K562 (cell line): ENCODE results near the gene SLC5A6. TPM values are rescaled to one million over a fixed set of nuclear protein-coding genes. Genes with fewer than 3 reads are reported as not detected.
A peak's percentile ranks its signal among the peaks of the same experiment; 100 is the strongest.

Source experiments
- ATF6 ChIP-seq: sonication (generic); formaldehyde crosslinking; IDR thresholded peaks from 2 replicates; pipeline ENCODE4 v1.4.0; 2020; ENCODE audit warnings: mild to moderate bottlenecking, missing genetic modification reagents
- CBX2 ChIP-seq: fragments of 200-600 bp; sonication (generic); IDR thresholded peaks from one replicate; pipeline ENCODE4 v1.6.1; 2012; ENCODE audit warnings: mild to moderate bottlenecking, low read length, inconsistent platforms; ENCODE audit not compliant: insufficient read depth, poor library complexity, severe bottlenecking
- CHD4 ChIP-seq: fragments of 200-600 bp; sonication (generic); IDR thresholded peaks from 3 replicates; pipeline ENCODE4 v1.6.1; 2012; ENCODE audit warnings: low read depth, mild to moderate bottlenecking, mixed read lengths, low read length, inconsistent platforms; ENCODE audit not compliant: insufficient read depth, insufficient replicate concordance, poor library complexity, severe bottlenecking
- ELF1 ChIP-seq: fragments of 200-800 bp; sonication (Bioruptor generic); IDR thresholded peaks from 2 replicates; pipeline ENCODE4 v1.6.1; 2016; ENCODE audit warnings: missing genetic modification characterization, missing compliant biosample characterization
- GTF2A2 ChIP-seq: IDR thresholded peaks from 2 replicates; pipeline ENCODE4 v1.6.1; 2016; ENCODE audit warnings: mild to moderate bottlenecking, missing genetic modification characterization, missing compliant biosample characterization
- MTF1 ChIP-seq: fragments of 250-450 bp; sonication (Bioruptor Pico); IDR thresholded peaks from 2 replicates; pipeline ENCODE4 v1.9.0; 2021; ENCODE audit warnings: moderate library complexity, mild to moderate bottlenecking, inconsistent platforms, borderline replicate concordance
- NCOR1 ChIP-seq: fragments of 450-650 bp; IDR thresholded peaks from 2 replicates; pipeline ENCODE4 v1.6.1; 2016; ENCODE audit warnings: mild to moderate bottlenecking, moderate library complexity
- PCBP2 ChIP-seq: fragments of 200-400 bp; formaldehyde crosslinking; IDR thresholded peaks from 2 replicates; pipeline ENCODE4 v1.6.1; 2018; ENCODE audit warnings: low read length, low read depth, mild to moderate bottlenecking, moderate library complexity; ENCODE audit not compliant: poor library complexity, severe bottlenecking
- XRCC5 ChIP-seq: fragments of 200-400 bp; formaldehyde crosslinking; IDR thresholded peaks from 2 replicates; pipeline ENCODE4 v1.6.1; 2017; ENCODE audit warnings: low read depth, mild to moderate bottlenecking, low read length
- ZBTB17 ChIP-seq: fragments of 450-650 bp; formaldehyde crosslinking; IDR thresholded peaks from 2 replicates; pipeline ENCODE4 v1.4.0; 2020; ENCODE audit warnings: mild to moderate bottlenecking
- ZFP30 ChIP-seq: fragments of 250-450 bp; sonication (Bioruptor Pico); IDR thresholded peaks from 2 replicates; pipeline ENCODE4 v1.8.0; 2022; ENCODE audit warnings: moderate library complexity, mild to moderate bottlenecking, inconsistent platforms, borderline replicate concordance
- ZNF354B ChIP-seq: fragments of 250-450 bp; sonication (Bioruptor Pico); IDR thresholded peaks from 2 replicates; pipeline ENCODE4 v1.4.0; 2020
- ZNF445 ChIP-seq: fragments of 250-450 bp; sonication (Bioruptor Pico); IDR thresholded peaks from 2 replicates; pipeline ENCODE4 v1.4.0; 2020; ENCODE audit warnings: low read depth, mild to moderate bottlenecking, moderate library complexity
- ZNF780A ChIP-seq: fragments of 250-450 bp; sonication (Bioruptor Pico); IDR thresholded peaks from 2 replicates; pipeline ENCODE4 v1.5.0; 2021; ENCODE audit warnings: mild to moderate bottlenecking
- polyA plus RNA-seq, 8 experiments: library from polyadenylated mRNA; depleted of rRNA in 4 of 8; stranded (reverse) in 5 of 8; unstranded in 3 of 8; fragments of >200 nt; fragmentation: Nextera tagmentation in 2 of 8; fragmentation: Illumina TruSeq in 1 of 8; extraction: Ambion mirVana in 2 of 8; extraction: Trizol in 1 of 8; gene quantifications; 2 replicates each; pipeline versions ENCODE4 v1.2.1 to v1.2.3, GENCODE V29; 2011 to 2014; ENCODE audit warnings: inconsistent platforms in 1 of 8, missing spikeins in 1 of 8
- total RNA-seq, 7 experiments: library from RNA; depleted of rRNA in 6 of 7; stranded (reverse); fragments of >200 nt in 6 of 7; fragmentation: Illumina TruSeq in 2 of 7; extraction: Trizol in 2 of 7; gene quantifications; 2 replicates each; pipeline versions ENCODE4 v1.2.1 to v1.2.3, GENCODE V29; 2011 to 2021; ENCODE audit warnings: low replicate concordance in 1 of 7
- TF ChIP-seq, protein P1 (sequence below), 2 experiments: IDR thresholded peaks; 2 replicates each; pipeline ENCODE4 v1.6.1; 2012; ENCODE audit warnings: improper control_type of control experiment in 2 of 2, low read depth in 2 of 2, low read length in 2 of 2, borderline replicate concordance in 1 of 2
- TF ChIP-seq, protein P2 (sequence below): fragments of 200-800 bp; sonication (Bioruptor generic); IDR thresholded peaks from 2 replicates; pipeline ENCODE4 v1.6.1; 2017; ENCODE audit warnings: missing genetic modification characterization, missing compliant biosample characterization
- TF ChIP-seq, protein P3 (sequence below): fragments of 250-450 bp; sonication (Bioruptor Pico); IDR thresholded peaks from 2 replicates; pipeline ENCODE4 v1.9.0; 2021; ENCODE audit warnings: mild to moderate bottlenecking
- TF ChIP-seq, protein P4 (sequence below): fragments of 200-800 bp; sonication (Bioruptor generic); IDR thresholded peaks from 2 replicates; pipeline ENCODE4 v1.6.1; 2017; ENCODE audit warnings: missing genetic modification characterization, missing compliant biosample characterization

SLC5A6 gene
- total and polyA plus RNA-seq, 9 of the 15 experiments (the other 6 are each of a cell fraction or from before 2014, with no cell fraction given), result 32.6 to 137 (median 107) TPM

DNA sequence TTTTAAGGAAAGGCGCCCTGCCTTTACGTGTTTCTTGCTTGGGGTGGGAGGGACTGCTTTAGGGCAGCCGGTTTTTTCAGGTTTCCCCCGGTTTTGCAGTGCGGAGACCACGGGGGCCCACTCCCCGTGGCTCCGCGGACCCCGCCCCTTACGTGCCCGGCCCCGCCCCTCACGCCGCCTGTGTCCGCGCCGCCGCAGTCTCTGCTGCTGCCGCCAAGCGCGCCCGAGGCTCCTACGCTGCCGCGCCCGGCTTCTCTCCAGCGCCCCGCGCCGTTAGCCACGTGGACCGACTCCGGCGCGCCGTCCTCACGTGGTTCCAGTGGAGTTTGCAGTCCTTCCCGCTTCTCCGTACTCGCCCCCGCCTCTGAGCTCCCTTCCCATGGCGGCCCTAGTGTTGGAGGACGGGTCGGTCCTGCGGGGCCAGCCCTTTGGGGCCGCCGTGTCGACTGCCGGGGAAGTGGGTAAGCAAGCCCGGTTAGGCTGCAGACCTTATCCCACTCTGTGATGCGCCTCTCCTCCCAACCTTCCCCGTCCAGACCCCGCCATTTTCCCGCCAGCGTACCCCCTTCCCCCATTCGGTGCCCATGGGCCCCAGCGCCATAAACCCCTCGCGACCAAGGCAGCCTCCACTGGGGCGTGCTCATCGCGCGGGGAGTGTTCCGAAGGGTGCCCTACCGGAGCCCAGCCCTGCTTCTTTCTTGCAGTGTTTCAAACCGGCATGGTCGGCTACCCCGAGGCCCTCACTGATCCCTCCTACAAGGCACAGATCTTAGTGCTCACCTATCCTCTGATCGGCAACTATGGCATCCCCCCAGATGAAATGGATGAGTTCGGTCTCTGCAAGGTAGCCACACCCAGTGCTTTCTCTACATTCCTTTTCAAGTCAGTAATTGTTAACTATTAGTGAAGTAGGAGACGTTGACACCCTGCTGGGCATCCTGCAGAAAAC lies 5.4 kb upstream of the SLC5A6 start, which contains the start of gene CAD (continued):
- TF ChIP-seq, protein P1, sequence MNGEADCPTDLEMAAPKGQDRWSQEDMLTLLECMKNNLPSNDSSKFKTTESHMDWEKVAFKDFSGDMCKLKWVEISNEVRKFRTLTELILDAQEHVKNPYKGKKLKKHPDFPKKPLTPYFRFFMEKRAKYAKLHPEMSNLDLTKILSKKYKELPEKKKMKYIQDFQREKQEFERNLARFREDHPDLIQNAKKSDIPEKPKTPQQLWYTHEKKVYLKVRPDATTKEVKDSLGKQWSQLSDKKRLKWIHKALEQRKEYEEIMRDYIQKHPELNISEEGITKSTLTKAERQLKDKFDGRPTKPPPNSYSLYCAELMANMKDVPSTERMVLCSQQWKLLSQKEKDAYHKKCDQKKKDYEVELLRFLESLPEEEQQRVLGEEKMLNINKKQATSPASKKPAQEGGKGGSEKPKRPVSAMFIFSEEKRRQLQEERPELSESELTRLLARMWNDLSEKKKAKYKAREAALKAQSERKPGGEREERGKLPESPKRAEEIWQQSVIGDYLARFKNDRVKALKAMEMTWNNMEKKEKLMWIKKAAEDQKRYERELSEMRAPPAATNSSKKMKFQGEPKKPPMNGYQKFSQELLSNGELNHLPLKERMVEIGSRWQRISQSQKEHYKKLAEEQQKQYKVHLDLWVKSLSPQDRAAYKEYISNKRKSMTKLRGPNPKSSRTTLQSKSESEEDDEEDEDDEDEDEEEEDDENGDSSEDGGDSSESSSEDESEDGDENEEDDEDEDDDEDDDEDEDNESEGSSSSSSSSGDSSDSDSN (IDR thresholded peaks at IDR 0.05; ENCODE audit: borderline replicate concordance in 1 of 2, low read depth in 2 of 2, low read length in 2 of 2), result peak in 1 of 2 experiments; percentile 68; a peak in 1 of 4 replicates
- TF ChIP-seq NCOR1, result no peak
- TF ChIP-seq, protein P2, sequence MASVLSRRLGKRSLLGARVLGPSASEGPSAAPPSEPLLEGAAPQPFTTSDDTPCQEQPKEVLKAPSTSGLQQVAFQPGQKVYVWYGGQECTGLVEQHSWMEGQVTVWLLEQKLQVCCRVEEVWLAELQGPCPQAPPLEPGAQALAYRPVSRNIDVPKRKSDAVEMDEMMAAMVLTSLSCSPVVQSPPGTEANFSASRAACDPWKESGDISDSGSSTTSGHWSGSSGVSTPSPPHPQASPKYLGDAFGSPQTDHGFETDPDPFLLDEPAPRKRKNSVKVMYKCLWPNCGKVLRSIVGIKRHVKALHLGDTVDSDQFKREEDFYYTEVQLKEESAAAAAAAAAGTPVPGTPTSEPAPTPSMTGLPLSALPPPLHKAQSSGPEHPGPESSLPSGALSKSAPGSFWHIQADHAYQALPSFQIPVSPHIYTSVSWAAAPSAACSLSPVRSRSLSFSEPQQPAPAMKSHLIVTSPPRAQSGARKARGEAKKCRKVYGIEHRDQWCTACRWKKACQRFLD (CRISPR knock-in tag), result peak; percentile 96
- no peak for TF ChIP-seq GTF2A2 (tag)
- TF ChIP-seq, protein P3, sequence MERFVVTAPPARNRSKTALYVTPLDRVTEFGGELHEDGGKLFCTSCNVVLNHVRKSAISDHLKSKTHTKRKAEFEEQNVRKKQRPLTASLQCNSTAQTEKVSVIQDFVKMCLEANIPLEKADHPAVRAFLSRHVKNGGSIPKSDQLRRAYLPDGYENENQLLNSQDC (CRISPR knock-in tag), result no peak
- no peak for TF ChIP-seq ZNF445
- TF ChIP-seq ZNF354B (CRISPR knock-in tag), result no peak
- TF ChIP-seq, protein P4, sequence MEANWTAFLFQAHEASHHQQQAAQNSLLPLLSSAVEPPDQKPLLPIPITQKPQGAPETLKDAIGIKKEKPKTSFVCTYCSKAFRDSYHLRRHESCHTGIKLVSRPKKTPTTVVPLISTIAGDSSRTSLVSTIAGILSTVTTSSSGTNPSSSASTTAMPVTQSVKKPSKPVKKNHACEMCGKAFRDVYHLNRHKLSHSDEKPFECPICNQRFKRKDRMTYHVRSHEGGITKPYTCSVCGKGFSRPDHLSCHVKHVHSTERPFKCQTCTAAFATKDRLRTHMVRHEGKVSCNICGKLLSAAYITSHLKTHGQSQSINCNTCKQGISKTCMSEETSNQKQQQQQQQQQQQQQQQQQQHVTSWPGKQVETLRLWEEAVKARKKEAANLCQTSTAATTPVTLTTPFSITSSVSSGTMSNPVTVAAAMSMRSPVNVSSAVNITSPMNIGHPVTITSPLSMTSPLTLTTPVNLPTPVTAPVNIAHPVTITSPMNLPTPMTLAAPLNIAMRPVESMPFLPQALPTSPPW (CRISPR knock-in tag), result peak; percentile 77
- no peak; the same call in 1 of the 2 replicates for TF ChIP-seq XRCC5
- no peak for TF ChIP-seq ELF1 (tag)
- no peak for TF ChIP-seq CHD4
- TF ChIP-seq MTF1 (CRISPR knock-in tag), result no peak
- peak; percentile 76 for TF ChIP-seq ATF6
- no peak for TF ChIP-seq ZFP30 (CRISPR knock-in tag)
- TF ChIP-seq CBX2, result no peak
- TF ChIP-seq ZNF780A, result no peak
- TF ChIP-seq PCBP2, result no peak
- 0 out of 2 replicates have a peak, but pooled peaks have one; percentile 49 for TF ChIP-seq ZBTB17 (CRISPR knock-in tag)
